Smooth muscle cell (in vitro differentiated cells): ENCODE results near the gene OR10AD1. TPM values are rescaled to one million over a fixed set of nuclear protein-coding genes. Genes with fewer than 3 reads are reported as not detected.
A peak's percentile ranks its signal among the peaks of the same experiment; 100 is the strongest.

Experiments used
- DNase-seq: peaks from one replicate; lab custom pipeline; 2025; ENCODE audit not compliant: unreplicated experiment; lab: John Stamatoyannopoulos, UW
- H2AFZ ChIP-seq: fragments of 200-600 bp; sonication (generic); 2 replicates; pipeline ENCODE4 v1.6.0; 2016; ENCODE audit warnings: antibody characterized with exemption, low read depth, mild to moderate bottlenecking
- H3F3A ChIP-seq: fragments of 200-600 bp; sonication (generic); 2 replicates; pipeline ENCODE4 v1.6.0; 2017; ENCODE audit warnings: antibody characterized with exemption, low read depth
- H3K27ac ChIP-seq: fragments of 200-600 bp; sonication (generic); 2 replicates; pipeline ENCODE4 v1.5.1; 2016; ENCODE audit warnings: low read depth, mild to moderate bottlenecking
- H3K27me3 ChIP-seq: fragments of 200-600 bp; sonication (generic); 2 replicates; pipeline ENCODE4 v1.6.1; 2016; ENCODE audit warnings: low read depth, mild to moderate bottlenecking
- H3K36me3 ChIP-seq: fragments of 200-600 bp; sonication (generic); 2 replicates; pipeline ENCODE4 v1.5.1; 2016; ENCODE audit warnings: low read depth
- H3K4me1 ChIP-seq: fragments of 200-600 bp; sonication (generic); 2 replicates; pipeline ENCODE4 v1.5.1; 2016; ENCODE audit warnings: low read depth
- H3K4me2 ChIP-seq: fragments of 200-600 bp; sonication (generic); 2 replicates; pipeline ENCODE4 v1.6.0; 2016; ENCODE audit warnings: mild to moderate bottlenecking
- H3K4me3 ChIP-seq: fragments of 200-600 bp; sonication (generic); 2 replicates; pipeline ENCODE4 v1.5.1; 2016; ENCODE audit warnings: mild to moderate bottlenecking
- H3K79me2 ChIP-seq: fragments of 200-600 bp; sonication (generic); 2 replicates; pipeline ENCODE4 v1.6.0; 2016; ENCODE audit warnings: low read depth, mild to moderate bottlenecking
- H3K9ac ChIP-seq: fragments of 200-600 bp; sonication (generic); 2 replicates; pipeline ENCODE4 v1.6.0; 2016; ENCODE audit warnings: low read depth
- H3K9me3 ChIP-seq: fragments of 200-600 bp; sonication (generic); replicated peaks from 2 replicates; pipeline ENCODE4 v1.5.1; 2016; ENCODE audit warnings: low read depth
- H4K20me1 ChIP-seq: fragments of 200-600 bp; sonication (generic); 2 replicates; pipeline ENCODE4 v1.6.0; 2016; ENCODE audit warnings: low read depth
- CTCF ChIP-seq: fragments of 200-600 bp; sonication (generic); IDR thresholded peaks from 2 replicates; pipeline ENCODE4 v1.5.1; 2017; ENCODE audit warnings: borderline replicate concordance, mild to moderate bottlenecking, antibody characterized with exemption; ENCODE audit not compliant: insufficient read depth, poor library complexity, severe bottlenecking
- WGBS: methylation state at CpG from one replicate; pipeline ENCODE4 v1.1.7; 2016; ENCODE audit warnings: low lambda C conversion rate; 5-methylcytosine and 5-hydroxymethylcytosine counted together
- polyA plus RNA-seq: library from polyadenylated mRNA; unstranded; fragments of >200 nt; fragmentation: Nextera tagmentation; extraction: Ambion mirVana; gene quantifications from 2 replicates; pipeline ENCODE4 v1.2.1, GENCODE V29; 2016
- total RNA-seq: library from RNA; depleted of rRNA; stranded (reverse); fragments of >200 nt; gene quantifications from 2 replicates; pipeline ENCODE4 v1.2.3, GENCODE V29; 2014

OR10AD1 gene
- total and polyA plus RNA-seq, 2 experiments from 2014 or later: not detected

- Histone ChIP-seq H3K27ac (peak overlapping the region; percentile 56), H3K9me3 (no peaks in the 10 kb centered on the region), H4K20me1 (peaks cover 11% of the 10 kb centered on the region), H3K4me1 (peaks cover 8% of the 10 kb centered on the region), H3K79me2 (peaks cover 38% of the 10 kb centered on the region), H3K9ac (peak overlapping the region; percentile 35), H3F3A (peaks cover 3% of the 10 kb centered on the region), H3K27me3 (peaks cover 13% of the 10 kb centered on the region), H3K4me2 (peak overlapping the region; percentile 90), H3K36me3 (no peaks in the 10 kb centered on the region), H2AFZ (peak overlapping the region; percentile 84), H3K4me3 (peak overlapping the region; percentile 80)
- WGBS: 20% methylated on average over 7 of the region's 7 CpGs
- DNase-seq: no peak
- TF ChIP-seq CTCF: no peak
These were observed 20.5 kb downstream of the OR10AD1 start for GRCh38 chr12:48182631-48183030.

- no peak overlapping the region for H2AFZ ChIP-seq
- H3F3A ChIP-seq: peaks cover 3% of the 10 kb centered on the region
- H3K4me3 ChIP-seq: no peak overlapping the region
- H3K4me2 ChIP-seq: no peak overlapping the region
- no peaks in the 10 kb centered on the region for H3K9me3 ChIP-seq
- H3K9ac ChIP-seq: no peak overlapping the region
- H3K79me2 ChIP-seq: peaks cover 23% of the 10 kb centered on the region
- peaks cover 23% of the 10 kb centered on the region for H3K4me1 ChIP-seq
- H3K27ac ChIP-seq: no peak overlapping the region
- WGBS: 74% methylated on average over 2 of the region's 2 CpGs
- H4K20me1 ChIP-seq: peaks cover 6% of the 10 kb centered on the region
- H3K27me3 ChIP-seq: peaks cover 13% of the 10 kb centered on the region
- no peak for TF ChIP-seq CTCF
- no peak for DNase-seq
- H3K36me3 ChIP-seq: no peaks in the 10 kb centered on the region
These were observed 22.1 kb downstream of the OR10AD1 start for GRCh38 chr12:48180857-48181495.

GRCh38 chr12:48180424-48180823, 22.7 kb downstream of the OR10AD1 start:
- peaks cover under 1% of the 10 kb centered on the region for H4K20me1 ChIP-seq
- peaks cover 7% of the 10 kb centered on the region for H3F3A ChIP-seq
- no peaks in the 10 kb centered on the region for H3K36me3 ChIP-seq
- H3K27ac ChIP-seq: no peak overlapping the region
- H3K4me3 ChIP-seq: no peak overlapping the region
- H3K79me2 ChIP-seq: peaks cover 17% of the 10 kb centered on the region
- no peak overlapping the region for H3K9ac ChIP-seq
- DNase-seq: no peak
- 86% methylated on average over 1 of the region's 1 CpG for WGBS
- no peaks in the 10 kb centered on the region for H3K9me3 ChIP-seq
- no peak overlapping the region for H3K4me2 ChIP-seq
- no peak for TF ChIP-seq CTCF
- no peak overlapping the region for H2AFZ ChIP-seq
- H3K4me1 ChIP-seq: peaks cover 28% of the 10 kb centered on the region
- peaks cover 13% of the 10 kb centered on the region for H3K27me3 ChIP-seq

GRCh38 chr12:48179466-48179865, 23.6 kb downstream of the OR10AD1 start:
- no peak for TF ChIP-seq CTCF
- WGBS: 100% methylated on average over 1 of the region's 1 CpG

More at GRCh38 chr12:48179466-48179865, 23.6 kb downstream of the OR10AD1 start:
- Histone ChIP-seq H3K9me3 (no peaks in the 10 kb centered on the region), H3K36me3 (no peaks in the 10 kb centered on the region), H3K27ac (no peak overlapping the region), H3K9ac (no peak overlapping the region), H3K27me3 (peaks cover 13% of the 10 kb centered on the region), H3K4me2 (no peak overlapping the region), H2AFZ (no peak overlapping the region), H3K79me2 (peaks cover 8% of the 10 kb centered on the region), H3F3A (peaks cover 7% of the 10 kb centered on the region), H3K4me3 (no peak overlapping the region), H4K20me1 (no peaks in the 10 kb centered on the region), H3K4me1 (peaks cover 32% of the 10 kb centered on the region)
- no peak for DNase-seq
